ENCODE data around the gene ZER1. TPM values are rescaled to one million over a fixed set of nuclear protein-coding genes. Genes with fewer than 3 reads are reported as not detected.
A peak's percentile ranks its signal among the peaks of the same experiment; 100 is the strongest.
"Not testable (repeated sequence)": the region's sequence is repeated elsewhere in the genome, so short reads cannot be mapped to it uniquely, and the experiment has no call there.

ZER1 gene
- polyA plus RNA-seq, 3 donors, result 29.1 to 32.2 (median 30.4) TPM

GRCh38 chr9:128699096-128699795, 72.5 kb downstream of the ZER1 start:
- not testable (repeated sequence) for DNase-seq (ENCODE audit: low read depth in 3 of 3, low spot score in 2 of 3)

DNA sequence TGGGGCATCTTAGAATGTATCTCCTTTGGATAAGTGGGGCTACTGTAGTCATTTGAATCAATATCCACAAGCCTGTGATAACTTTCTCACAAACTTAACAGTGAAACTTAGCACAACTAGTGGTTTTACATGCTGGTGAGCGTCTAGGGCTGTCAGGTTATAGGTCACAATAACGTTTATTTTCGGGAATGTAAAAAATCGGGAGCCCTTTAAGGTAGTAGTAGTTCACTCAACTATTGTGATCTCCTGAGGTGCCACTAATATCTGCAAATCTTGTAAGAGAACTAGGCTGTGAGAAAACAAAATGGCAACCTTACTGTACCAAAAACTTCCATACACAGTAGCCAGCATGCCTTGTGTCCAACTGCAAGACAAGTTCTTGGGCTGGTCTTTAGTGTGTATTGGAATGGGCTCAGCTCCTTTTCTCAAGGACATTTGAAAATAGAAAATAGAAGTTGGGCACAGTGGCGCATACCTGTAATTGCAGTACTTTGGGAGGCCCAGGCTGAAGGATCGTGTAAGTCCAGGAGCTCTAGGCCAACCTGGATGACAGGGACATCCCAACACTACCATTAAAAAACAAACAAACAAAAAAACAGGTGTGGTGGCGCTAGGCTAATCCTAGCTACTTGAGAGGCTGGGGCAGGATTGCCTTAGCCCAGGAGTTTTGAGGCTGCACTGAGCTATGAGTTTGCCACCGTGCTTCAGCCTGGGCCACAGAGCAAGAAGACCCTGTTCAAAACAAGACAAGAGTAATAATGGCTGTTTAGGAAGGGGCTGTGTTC, 74.6 kb downstream of the ZER1 start:
- DNase-seq (ENCODE audit: low read depth in 3 of 3, low spot score in 2 of 3), result no peak

DNA sequence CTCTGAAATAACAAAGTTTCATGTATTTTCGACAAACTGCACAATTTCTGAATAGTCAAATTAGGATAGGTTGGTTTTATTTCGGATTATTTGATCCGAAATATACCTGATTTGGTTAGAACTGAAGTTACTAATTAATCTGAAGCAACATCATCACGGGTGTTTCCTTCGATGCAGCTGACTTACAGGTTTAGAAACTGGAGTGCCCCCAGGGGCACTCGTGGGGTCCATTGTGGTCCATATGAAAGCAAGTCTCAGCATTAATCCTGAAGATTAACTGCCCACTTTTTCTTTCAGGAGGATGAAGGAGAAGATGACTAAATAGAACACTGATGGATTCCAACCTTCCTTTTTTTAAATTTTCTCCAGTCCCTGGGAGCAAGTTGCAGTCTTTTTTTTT, 77.4 kb downstream of the ZER1 start:
- DNase-seq (ENCODE audit: low read depth in 3 of 3, low spot score in 2 of 3), result no peak

GRCh38 chr9:128693738-128694137, 78.0 kb downstream of the ZER1 start:
- DNase-seq (ENCODE audit: low read depth in 3 of 3, low spot score in 2 of 3), result not testable (repeated sequence)

- DNase-seq (ENCODE audit: low read depth in 3 of 3, low spot score in 2 of 3), result no peak
Observed at GRCh38 chr9:128690684-128691034, 81.1 kb downstream of the ZER1 start.

DNA sequence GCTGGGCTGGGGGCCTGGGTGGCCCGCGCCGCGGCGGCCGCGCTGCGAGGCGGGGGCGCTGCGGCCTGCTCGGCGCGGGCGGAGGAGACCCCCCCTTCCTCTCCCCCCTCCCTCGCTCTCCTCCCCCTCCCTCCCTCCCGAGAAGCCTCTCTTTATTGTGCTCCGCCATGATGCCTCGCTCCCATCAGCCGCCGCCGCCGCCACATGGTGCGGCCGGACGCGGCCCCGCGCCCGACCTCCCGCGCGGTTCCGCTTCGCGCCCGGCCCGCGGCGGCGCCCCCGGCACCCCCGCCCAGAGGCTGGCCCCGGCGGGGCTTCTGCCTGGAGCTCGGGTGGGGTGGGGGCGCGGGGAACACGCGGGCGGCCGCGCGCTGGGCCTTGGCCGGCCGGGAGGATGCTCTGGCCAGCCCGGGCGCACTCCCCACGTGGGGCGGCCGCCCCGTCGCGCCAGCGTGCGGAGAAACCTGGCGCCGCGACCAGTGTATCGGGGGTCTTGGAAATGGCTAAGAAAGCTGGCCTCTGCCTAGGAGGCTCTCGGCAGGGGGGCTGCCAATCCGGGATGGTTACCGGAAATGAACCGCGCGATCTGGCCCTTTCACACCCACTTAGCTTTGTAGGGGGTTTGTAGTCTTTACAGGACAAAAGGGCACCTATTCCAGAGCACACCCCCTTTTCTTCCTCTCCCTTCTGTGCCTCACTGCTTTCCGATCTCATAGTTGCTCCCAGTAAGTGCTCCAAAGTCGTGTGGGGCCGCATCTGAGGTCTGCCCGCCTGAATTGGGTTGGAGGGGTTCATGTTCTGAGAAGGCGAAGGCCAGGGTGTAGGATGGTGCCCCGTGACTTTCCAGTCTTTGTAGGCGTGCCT, 81.7 kb downstream of the ZER1 start:
- DNase-seq (ENCODE audit: low read depth in 3 of 3, low spot score in 2 of 3), result no peak

- DNase-seq (ENCODE audit: low read depth in 3 of 3, low spot score in 2 of 3), result no peak
Observed at GRCh38 chr9:128689293-128689774, 82.4 kb downstream of the ZER1 start.

- peak in 2 of 3 donors; percentile 86 to 90 for DNase-seq (ENCODE audit: low read depth in 3 of 3, low spot score in 2 of 3)
Observed at GRCh38 chr9:128688501-128689292, 83.0 kb downstream of the ZER1 start, which contains the start of gene SET. SET (plus strand) TSS chr9:128689222; CDS start chr9:128689583, 361 bp downstream.

- DNase-seq (ENCODE audit: low read depth in 3 of 3, low spot score in 2 of 3), result no peak
Observed at GRCh38 chr9:128687453-128687852, 84.3 kb downstream of the ZER1 start.

DNA sequence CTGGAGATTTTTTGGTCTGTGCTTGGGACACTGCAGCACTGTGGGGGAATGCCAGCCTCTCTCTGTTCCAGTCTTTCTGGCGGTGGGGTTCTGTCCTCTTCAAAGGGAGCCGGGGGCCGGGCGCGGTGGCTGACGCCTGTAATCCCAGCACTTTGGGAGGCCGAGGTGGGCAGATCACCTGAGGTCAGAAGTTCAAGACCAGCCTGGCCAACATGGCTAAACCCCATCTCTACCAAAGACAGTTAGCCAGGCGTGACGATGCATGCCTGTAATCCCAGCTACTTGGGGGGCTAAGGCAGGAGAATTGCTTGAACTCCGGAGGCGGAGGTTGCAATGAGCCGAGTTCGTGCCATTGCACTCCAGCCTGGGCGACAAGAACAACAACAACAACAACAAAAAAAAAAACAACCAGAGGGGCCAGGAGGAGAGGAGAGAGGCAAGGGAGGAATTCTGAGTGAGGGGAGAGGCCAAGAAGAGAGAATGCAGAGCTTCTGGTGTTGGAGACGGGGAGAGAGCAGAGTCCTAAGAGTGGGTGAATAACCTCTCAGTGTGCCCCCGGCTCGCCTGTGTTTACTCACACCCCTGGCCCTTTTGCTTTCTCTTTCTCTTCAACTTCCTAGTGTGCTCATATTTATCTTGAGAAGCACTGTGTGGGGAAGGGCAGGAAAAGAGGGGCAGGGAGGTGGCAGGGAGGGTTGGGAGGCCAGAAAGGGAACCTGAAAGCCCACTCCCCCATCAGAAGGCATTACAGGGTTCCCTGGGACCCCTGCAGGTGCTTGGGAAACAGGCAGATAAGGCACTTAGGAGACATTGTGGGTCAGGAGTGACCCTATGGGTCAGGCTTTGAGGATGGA, 85.9 kb downstream of the ZER1 start:
- no peak for DNase-seq (ENCODE audit: low read depth in 3 of 3, low spot score in 2 of 3)

DNA sequence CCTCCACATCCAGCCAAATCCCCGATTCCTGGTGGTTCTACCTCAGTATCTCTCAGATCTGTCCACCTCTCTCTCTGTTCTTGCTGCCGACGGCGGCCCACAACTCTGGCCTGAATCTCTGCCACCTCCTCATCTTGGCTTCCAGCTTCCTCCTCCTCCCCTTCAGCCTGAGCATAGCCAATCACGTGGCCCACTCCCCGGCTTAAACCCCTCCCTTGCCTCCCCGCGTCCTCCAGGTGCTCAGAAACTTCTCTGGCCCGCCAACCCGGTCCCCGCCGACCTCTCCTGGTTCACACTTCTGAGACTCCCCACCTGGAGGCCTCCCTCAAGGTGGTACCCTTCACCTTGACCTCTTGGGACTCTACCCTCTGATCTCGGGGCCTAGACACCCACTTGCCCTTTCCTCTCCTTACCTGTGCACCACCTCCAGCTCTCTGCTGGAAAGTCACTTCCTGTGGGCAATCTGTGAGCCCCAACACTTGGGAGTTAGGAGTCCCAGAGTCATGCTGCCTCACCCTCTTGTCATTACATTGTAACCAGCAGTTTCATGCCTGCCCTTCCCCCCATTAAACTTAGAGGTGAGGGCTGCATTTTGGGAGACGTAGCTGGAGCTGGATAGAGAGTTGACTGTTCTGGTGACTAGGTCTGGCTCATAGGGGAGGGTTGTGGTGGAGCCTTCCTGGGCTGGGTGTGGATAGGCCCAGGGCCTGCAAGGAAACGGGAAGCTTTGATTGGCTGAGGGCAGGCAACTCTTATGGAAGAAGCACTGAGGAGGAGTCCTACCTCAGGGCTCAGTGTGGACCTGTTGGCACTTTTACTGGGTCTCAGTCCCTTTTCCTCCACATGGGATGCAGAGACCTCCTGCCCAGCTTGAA, 87.2 kb downstream of the ZER1 start:
- no peak for DNase-seq (ENCODE audit: low read depth in 3 of 3, low spot score in 2 of 3)

DNA sequence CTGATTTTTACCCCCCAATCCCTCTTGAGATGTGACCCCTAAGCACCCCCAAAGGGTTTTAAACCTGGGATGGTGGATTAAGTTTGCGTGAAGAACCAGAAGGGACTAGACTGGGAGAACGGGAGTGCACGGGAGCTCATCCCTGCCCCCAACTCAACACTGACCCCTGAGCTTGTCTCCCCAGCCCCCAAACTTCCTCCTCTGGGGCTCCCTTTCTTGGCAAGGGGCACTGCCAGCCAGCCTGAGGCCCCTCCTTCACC, 87.7 kb downstream of the ZER1 start:
- no peak for DNase-seq (ENCODE audit: low read depth in 3 of 3, low spot score in 2 of 3)

DNA sequence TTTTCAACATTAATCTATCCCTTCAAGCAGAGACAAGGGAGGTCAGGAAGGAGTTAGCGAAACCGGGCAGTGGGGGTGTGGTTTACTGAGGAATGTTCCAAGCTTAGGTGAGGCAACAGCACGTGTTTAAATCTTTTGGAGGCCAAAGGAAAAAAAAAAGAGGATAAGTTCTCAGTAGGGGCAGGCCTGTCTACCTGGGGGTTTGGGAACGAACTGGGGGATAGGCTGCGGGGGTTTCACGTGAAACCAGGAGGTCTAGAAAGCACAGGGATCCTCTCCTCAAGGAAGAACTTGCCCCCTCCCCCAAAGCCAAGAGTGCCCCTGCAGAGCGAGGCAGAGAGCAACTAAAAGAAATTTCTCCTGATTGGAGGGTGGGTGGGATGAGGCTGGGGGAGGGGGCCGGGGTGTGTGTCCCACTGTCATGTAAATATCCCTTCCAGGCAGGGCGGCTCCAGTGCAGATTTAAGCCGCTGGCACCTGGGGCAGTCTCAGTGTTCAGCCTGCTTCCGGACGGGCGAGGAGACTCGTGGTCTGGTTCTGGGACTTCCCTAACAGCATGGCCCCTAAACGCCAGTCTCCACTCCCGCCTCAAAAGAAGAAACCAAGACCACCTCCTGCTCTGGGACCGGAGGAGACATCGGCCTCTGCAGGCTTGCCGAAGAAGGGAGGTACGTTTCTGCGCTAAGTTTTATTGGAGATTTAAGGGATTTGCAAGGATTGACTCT, 88.2 kb downstream of the ZER1 start:
- no peak for DNase-seq (ENCODE audit: low read depth in 3 of 3, low spot score in 2 of 3)

Other genes with a start within 250 kb of the ZER1 start
- 100 to 1,000 TPM; 288 to 327 (median 319) TPM for gene SPTAN1, start 219.3 kb downstream of the ZER1 start, polyA plus RNA-seq (ENCODE audit: insufficient read length in 3 of 3)
- 10 to 100 TPM; 54.2 to 58.1 (median 57.6) TPM for gene DYNC2I2, start 115.1 kb downstream of the ZER1 start, polyA plus RNA-seq (ENCODE audit: insufficient read length in 3 of 3)
- gene SET, start 82.7 kb downstream of the ZER1 start, polyA plus RNA-seq (ENCODE audit: insufficient read length in 3 of 3), result 100 to 1,000 TPM; 701 to 773 (median 755) TPM
- gene PKN3, start 69.4 kb downstream of the ZER1 start, polyA plus RNA-seq (ENCODE audit: insufficient read length in 3 of 3), result 10 to 100 TPM in 1 of 3 donors, 1 to 10 TPM in 2; 8.3 to 10.2 (median 9.3) TPM
- 10 to 100 TPM; 14.4 to 19.5 (median 17.0) TPM for gene ZDHHC12, start 47.8 kb downstream of the ZER1 start, polyA plus RNA-seq (ENCODE audit: insufficient read length in 3 of 3)
- gene TBC1D13, start 15.3 kb upstream of the ZER1 start, polyA plus RNA-seq (ENCODE audit: insufficient read length in 3 of 3), result 10 to 100 TPM; 35.8 to 37.9 (median 37.9) TPM
- 1 to 10 TPM; 6.3 to 9.6 (median 6.7) TPM for gene ENDOG, start 46.6 kb upstream of the ZER1 start, polyA plus RNA-seq (ENCODE audit: insufficient read length in 3 of 3)
- gene SPOUT1, start 57.9 kb upstream of the ZER1 start, polyA plus RNA-seq (ENCODE audit: insufficient read length in 3 of 3), result 10 to 100 TPM; 26.1 to 35.1 (median 33.2) TPM
- gene KYAT1, start 110.0 kb upstream of the ZER1 start, polyA plus RNA-seq (ENCODE audit: insufficient read length in 3 of 3), result 10 to 100 TPM; 18.9 to 20.7 (median 19.7) TPM
- gene LRRC8A, start 110.2 kb upstream of the ZER1 start, polyA plus RNA-seq (ENCODE audit: insufficient read length in 3 of 3), result 10 to 100 TPM; 27.2 to 31.1 (median 28.2) TPM
- 10 to 100 TPM; 52.5 to 57.0 (median 54.4) TPM for gene PHYHD1, start 149.1 kb upstream of the ZER1 start, polyA plus RNA-seq (ENCODE audit: insufficient read length in 3 of 3)
- 10 to 100 TPM; 15.6 to 18.9 (median 17.0) TPM for gene DOLK, start 175.7 kb upstream of the ZER1 start, polyA plus RNA-seq (ENCODE audit: insufficient read length in 3 of 3)
- gene NUP188, start 175.8 kb upstream of the ZER1 start, polyA plus RNA-seq (ENCODE audit: insufficient read length in 3 of 3), result 10 to 100 TPM; 38.6 to 41.4 (median 40.5) TPM

Measured in right renal cortex interstitium (tissue), 3 donors.